HEK293 (cell line): ENCODE data around the gene CNIH1.

Experiments
- BCL11B ChIP-seq: fragments of 450-650 bp; formaldehyde crosslinking; IDR thresholded peaks from 2 replicates; pipeline ENCODE4 v1.5.1; 2016; ENCODE audit warnings: low read depth, missing biosample characterization, missing genetic modification characterization
- CTCF ChIP-seq: fragments of 450-650 bp; formaldehyde crosslinking; IDR thresholded peaks from 2 replicates; pipeline ENCODE4 v1.5.1; 2016; ENCODE audit warnings: missing biosample characterization, missing genetic modification characterization
- HOXC10 ChIP-seq: sonication (generic); formaldehyde crosslinking; IDR thresholded peaks from 2 replicates; pipeline ENCODE4 v1.8.1; 2023; ENCODE audit warnings: mild to moderate bottlenecking, missing genetic modification reagents
- MEIS1 ChIP-seq: sonication (generic); formaldehyde crosslinking; IDR thresholded peaks from 2 replicates; pipeline ENCODE4 v1.8.1; 2022; ENCODE audit warnings: missing genetic modification reagents, mild to moderate bottlenecking, borderline replicate concordance
- PRDM2 ChIP-seq: fragments of 450-650 bp; formaldehyde crosslinking; IDR thresholded peaks from 2 replicates; pipeline ENCODE4 v1.5.1; 2016; ENCODE audit warnings: missing biosample characterization, missing genetic modification characterization, borderline replicate concordance
- PRDM4 ChIP-seq: fragments of 450-650 bp; formaldehyde crosslinking; IDR thresholded peaks from 2 replicates; pipeline ENCODE4 v1.5.1; 2017; ENCODE audit warnings: missing biosample characterization, missing genetic modification characterization
- YY2 ChIP-seq: fragments of 450-650 bp; formaldehyde crosslinking; IDR thresholded peaks from 2 replicates; pipeline ENCODE4 v1.5.1; 2016; ENCODE audit warnings: missing biosample characterization, missing genetic modification characterization
- ZBTB26 ChIP-seq: fragments of 450-650 bp; formaldehyde crosslinking; optimal IDR thresholded peaks from 2 replicates; pipeline ENCODE3; 2016; ENCODE audit warnings: missing biosample characterization, mild to moderate bottlenecking, missing genetic modification characterization
- ZBTB8A ChIP-seq: fragments of 450-650 bp; formaldehyde crosslinking; IDR thresholded peaks from 2 replicates; pipeline ENCODE4 v1.5.1; 2016; ENCODE audit warnings: missing biosample characterization, missing genetic modification characterization
- ZFP69B ChIP-seq: fragments of 450-650 bp; formaldehyde crosslinking; IDR thresholded peaks from 2 replicates; pipeline ENCODE4 v1.5.1; 2016; ENCODE audit warnings: missing biosample characterization, missing genetic modification characterization
- ZNF114 ChIP-seq: fragments of 450-650 bp; formaldehyde crosslinking; IDR thresholded peaks from 2 replicates; pipeline ENCODE4 v1.5.0; 2017; ENCODE audit warnings: missing biosample characterization, missing genetic modification characterization
- ZNF155 ChIP-seq: fragments of 450-650 bp; formaldehyde crosslinking; IDR thresholded peaks from 2 replicates; pipeline ENCODE4 v1.5.1; 2016; ENCODE audit warnings: missing biosample characterization, missing genetic modification characterization
- ZNF184 ChIP-seq: fragments of 450-650 bp; IDR thresholded peaks from 2 replicates; pipeline ENCODE4 v1.5.1; 2018; ENCODE audit warnings: missing biosample characterization, mild to moderate bottlenecking, missing genetic modification characterization
- ZNF19 ChIP-seq: fragments of 450-650 bp; formaldehyde crosslinking; IDR thresholded peaks from 2 replicates; pipeline ENCODE4; 2016; ENCODE audit warnings: missing biosample characterization, missing genetic modification characterization, low read depth
- ZNF2 ChIP-seq: fragments of 450-650 bp; formaldehyde crosslinking; IDR thresholded peaks from 2 replicates; pipeline ENCODE4 v1.5.1; 2016; ENCODE audit warnings: missing biosample characterization, missing genetic modification characterization
- ZNF280D ChIP-seq: fragments of 450-650 bp; formaldehyde crosslinking; IDR thresholded peaks from 2 replicates; pipeline ENCODE4 v1.5.1; 2016; ENCODE audit warnings: missing biosample characterization, missing genetic modification characterization
- ZNF335 ChIP-seq: fragments of 450-650 bp; formaldehyde crosslinking; conservative IDR thresholded peaks from 2 replicates; pipeline ENCODE4 v1.5.1; 2016; ENCODE audit warnings: missing biosample characterization, missing genetic modification characterization
- ZNF350 ChIP-seq: fragments of 450-650 bp; formaldehyde crosslinking; IDR thresholded peaks from 2 replicates; pipeline ENCODE4 v1.5.0; 2017; ENCODE audit warnings: missing biosample characterization, mild to moderate bottlenecking, missing genetic modification characterization
- ZNF362 ChIP-seq: fragments of 450-650 bp; formaldehyde crosslinking; IDR thresholded peaks from 2 replicates; pipeline ENCODE4 v1.5.1; 2016; ENCODE audit warnings: missing biosample characterization, missing genetic modification characterization
- ZNF366 ChIP-seq: fragments of 450-650 bp; formaldehyde crosslinking; conservative IDR thresholded peaks from 2 replicates; pipeline ENCODE4 v1.5.1; 2016; ENCODE audit warnings: missing biosample characterization, missing genetic modification characterization
- ZNF560 ChIP-seq: fragments of 450-650 bp; formaldehyde crosslinking; IDR thresholded peaks from 2 replicates; pipeline ENCODE4 v1.5.1; 2017; ENCODE audit warnings: missing biosample characterization, missing genetic modification characterization, borderline replicate concordance
- ZNF704 ChIP-seq: fragments of 450-650 bp; formaldehyde crosslinking; IDR thresholded peaks from 2 replicates; pipeline ENCODE4 v1.5.1; 2016; ENCODE audit warnings: missing biosample characterization, missing genetic modification characterization

CNIH1 gene

GRCh38 chr14:54396493-54397335 is 44.5 kb downstream of the CNIH1 start, which contains the start of gene CDKN3 (continued):
- TF ChIP-seq PRDM2 (tag by site-specific recombination) = no peak
- no peak for TF ChIP-seq ZNF155
- peak; percentile 74 for TF ChIP-seq CTCF (tag by site-specific recombination)
- no peak for TF ChIP-seq BCL11B (tag by site-specific recombination)
- TF ChIP-seq YY2 (tag by site-specific recombination) = peak; percentile 56; the same call in 1 of the 2 replicates
- TF ChIP-seq PRDM4 (tag by site-specific recombination) = no peak
- TF ChIP-seq ZNF2 (tag by site-specific recombination) = peak; percentile 68
- TF ChIP-seq ZNF280D (tag by site-specific recombination) = 0 out of 2 replicates have a peak, but pooled peaks have one; percentile 32
- TF ChIP-seq ZNF704 (tag by site-specific recombination) = no peak
- TF ChIP-seq ZNF114 (tag by site-specific recombination) = no peak
- TF ChIP-seq ZFP69B (tag by site-specific recombination) = peak; percentile 35; the same call in 1 of the 2 replicates
- no peak for TF ChIP-seq MEIS1
- TF ChIP-seq ZNF335 (tag by site-specific recombination) = peak; percentile 83
- peak; percentile 67; the same call in 1 of the 2 replicates for TF ChIP-seq ZNF362
- TF ChIP-seq ZNF184 (tag by site-specific recombination) = no peak
- TF ChIP-seq ZNF19 (tag by site-specific recombination) = no peak
- no peak for TF ChIP-seq ZNF366 (tag by site-specific recombination)
- no peak for TF ChIP-seq ZBTB8A (tag by site-specific recombination)
- no peak for TF ChIP-seq ZNF560 (tag by site-specific recombination)
- no peak for TF ChIP-seq ZNF350 (tag by site-specific recombination)
- no peak for TF ChIP-seq HOXC10 (CRISPR knock-in tag)
- TF ChIP-seq ZBTB26 (tag by site-specific recombination) = peak; percentile 87
